GM21367 (cell line): ENCODE data around the gene SEMA4G.

ENCODE experiments used
- ATAC-seq: cut with Tn5 transposase; IDR thresholded peaks from one replicate; pipeline ENCODE4 v1.9.1; 2021; ENCODE audit not compliant: unreplicated experiment

Gene SEMA4G

GRCh38 chr10:100986952-100987684 is 17.8 kb downstream of the SEMA4G start, which contains the start of the genes MRPL43 and TWNK:
MRPL43 (minus strand) TSS chr10:100987497; CDS start chr10:100987443, 54 bp downstream.
TWNK (plus strand) TSS chr10:100987543; CDS start chr10:100988211, 668 bp downstream.
- peak; percentile 77 for ATAC-seq

GRCh38 chr10:100987685-100988049 is 18.4 kb downstream of the SEMA4G start:
- ATAC-seq: no peak

GRCh38 chr10:100988166-100988565 is 18.9 kb downstream of the SEMA4G start:
- ATAC-seq: no peak

GRCh38 chr10:100989088-100989487 is 19.8 kb downstream of the SEMA4G start:
- ATAC-seq: no peak

- no peak for ATAC-seq
These were observed 24.8 kb downstream of the SEMA4G start for GRCh38 chr10:100993986-100994708.

- no peak for ATAC-seq
These were observed 25.9 kb downstream of the SEMA4G start for GRCh38 chr10:100995181-100995580.

GRCh38 chr10:100996678-100997359 is 27.5 kb downstream of the SEMA4G start:
- ATAC-seq: no peak

- no peak for ATAC-seq
These were observed 28.3 kb downstream of the SEMA4G start for GRCh38 chr10:100997360-100998182.

GRCh38 chr10:100998183-100998990 is 29.1 kb downstream of the SEMA4G start:
- ATAC-seq: no peak

GRCh38 chr10:100998991-100999741 is 29.9 kb downstream of the SEMA4G start:
- ATAC-seq: no peak

GRCh38 chr10:100999742-101000126 is 30.4 kb downstream of the SEMA4G start, which contains the start of gene LZTS2:
LZTS2 (plus strand) TSS chr10:100999808; CDS start chr10:101002539, 2,731 bp downstream.
- no peak for ATAC-seq

GRCh38 chr10:101000127-101000914 is 31.0 kb downstream of the SEMA4G start:
- ATAC-seq: no peak

GRCh38 chr10:101000915-101001658 is 31.8 kb downstream of the SEMA4G start:
- no peak for ATAC-seq

GRCh38 chr10:101001659-101002035 is 32.3 kb downstream of the SEMA4G start:
- ATAC-seq: no peak

- no peak for ATAC-seq
These were observed 33.2 kb downstream of the SEMA4G start for GRCh38 chr10:101002456-101002855.

GRCh38 chr10:101003639-101004206 is 34.4 kb downstream of the SEMA4G start:
- ATAC-seq: no peak

- ATAC-seq: no peak
These were observed 36.1 kb downstream of the SEMA4G start for GRCh38 chr10:101005361-101005760.
